HG03442 (cell line): Measurements from ENCODE around the gene SLC22A24.
"Not testable (repeated sequence)": the region's sequence is repeated elsewhere in the genome, so short reads cannot be mapped to it uniquely, and the experiment has no call there.

Experiments used
- ATAC-seq: cut with Tn5 transposase; IDR thresholded peaks from one replicate; pipeline ENCODE4 v1.9.1; 2021; ENCODE audit warnings: mild to moderate bottlenecking, moderate library complexity; ENCODE audit not compliant: unreplicated experiment

Gene SLC22A24, protein sequence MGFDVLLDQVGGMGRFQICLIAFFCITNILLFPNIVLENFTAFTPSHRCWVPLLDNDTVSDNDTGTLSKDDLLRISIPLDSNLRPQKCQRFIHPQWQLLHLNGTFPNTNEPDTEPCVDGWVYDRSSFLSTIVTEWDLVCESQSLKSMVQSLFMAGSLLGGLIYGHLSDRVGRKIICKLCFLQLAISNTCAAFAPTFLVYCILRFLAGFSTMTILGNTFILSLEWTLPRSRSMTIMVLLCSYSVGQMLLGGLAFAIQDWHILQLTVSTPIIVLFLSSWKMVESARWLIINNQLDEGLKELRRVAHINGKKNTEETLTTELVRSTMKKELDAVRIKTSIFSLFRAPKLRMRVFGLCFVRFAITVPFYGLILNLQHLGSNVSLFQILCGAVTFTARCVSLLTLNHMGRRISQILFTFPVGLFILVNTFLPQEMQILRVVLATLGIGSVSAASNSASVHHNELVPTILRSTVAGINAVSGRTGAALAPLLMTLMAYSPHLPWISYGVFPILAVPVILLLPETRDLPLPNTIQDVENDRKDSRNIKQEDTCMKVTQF

DNA sequence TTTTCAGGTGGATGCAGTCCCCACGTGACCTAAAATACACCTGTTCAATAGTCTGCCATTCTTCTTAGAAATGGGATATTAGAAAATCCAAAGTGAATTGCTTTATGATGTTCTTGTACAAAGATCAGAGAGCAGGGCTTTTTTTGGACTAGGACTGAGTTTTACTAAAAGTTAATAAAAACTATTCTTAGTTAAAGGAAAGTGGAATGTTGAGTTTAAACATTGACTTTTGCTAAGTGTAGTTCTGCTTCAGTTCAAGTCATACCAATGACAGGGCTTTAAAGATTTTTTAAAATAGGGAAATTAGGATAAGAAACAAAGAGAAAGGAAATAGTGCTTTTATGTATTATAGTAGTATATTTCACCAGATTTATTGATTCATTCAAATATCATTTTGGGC, at the start of gene SLC22A24:
Gene SLC22A24 (minus strand): TSS at position 101 of the 400 bp plus-strand sequence. CDS start 442 bp downstream, outside the sequence.
- no peak for ATAC-seq

DNA sequence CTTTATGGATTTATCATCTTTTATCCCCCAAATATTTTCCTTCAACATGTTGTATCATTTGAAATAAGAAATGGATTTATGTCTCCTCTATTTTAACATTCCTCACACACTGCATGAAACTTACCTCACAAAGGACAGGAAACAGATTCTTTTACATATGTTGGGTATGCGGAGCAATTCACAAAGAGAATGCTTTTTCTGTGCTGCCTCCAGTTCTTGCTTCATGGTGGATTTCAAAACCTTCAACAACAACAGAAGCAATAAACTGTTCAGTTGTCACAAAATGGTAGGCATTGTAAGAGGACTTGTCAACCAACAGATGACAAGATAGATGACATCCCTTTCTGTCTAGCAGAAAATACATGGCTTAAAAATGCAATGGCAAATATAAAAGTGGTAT, 36.5 kb upstream of the SLC22A24 start:
- no peak for ATAC-seq

DNA sequence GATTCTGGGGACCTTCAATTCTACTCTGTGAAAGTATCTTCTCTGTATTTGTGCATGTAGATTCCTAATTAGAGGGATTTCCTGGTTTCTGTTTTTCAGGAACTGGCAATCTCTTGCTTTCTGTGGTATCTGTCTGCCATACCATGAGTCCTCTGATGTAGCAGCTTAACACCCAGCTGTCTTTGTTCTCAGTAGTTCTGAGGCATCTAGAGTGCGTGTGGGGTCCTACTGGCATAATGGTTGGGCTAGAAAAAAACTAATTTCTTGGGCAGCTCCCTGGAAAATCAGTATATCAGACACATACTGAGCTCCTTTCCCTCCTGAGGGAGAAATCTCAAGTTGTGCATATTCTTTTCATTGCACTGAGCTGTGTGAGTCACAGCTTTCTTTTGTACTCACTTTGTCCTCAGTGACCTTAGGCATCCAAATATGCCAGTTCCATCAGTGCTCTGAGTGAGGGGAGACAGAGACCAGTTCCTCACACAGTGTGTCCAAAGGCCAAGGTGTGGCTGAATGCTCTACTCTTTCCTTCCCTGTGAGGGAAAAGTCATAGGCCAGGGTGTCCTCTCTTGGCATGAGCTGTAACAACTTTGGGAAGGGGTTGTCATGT, 35.5 kb upstream of the SLC22A24 start:
- ATAC-seq, result no peak

DNA sequence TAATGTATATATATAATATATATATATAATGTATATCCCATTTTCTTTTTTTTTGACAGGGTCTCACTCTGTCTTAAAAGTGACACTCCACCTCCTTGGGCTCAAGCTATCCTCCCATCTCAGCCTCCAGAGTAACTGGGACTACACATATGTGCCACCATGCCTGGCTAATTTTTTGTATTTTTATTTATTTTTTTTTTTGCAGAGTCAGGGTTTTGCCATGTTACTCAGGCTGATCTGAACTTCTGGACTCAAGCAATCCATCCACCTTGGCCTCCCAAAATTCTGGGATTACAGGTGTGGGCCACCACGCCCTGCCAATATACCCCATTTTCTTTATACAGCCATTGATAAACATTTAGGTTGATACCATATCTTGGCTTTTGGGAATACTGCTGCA, 33.9 kb upstream of the SLC22A24 start:
- no peak for ATAC-seq

DNA sequence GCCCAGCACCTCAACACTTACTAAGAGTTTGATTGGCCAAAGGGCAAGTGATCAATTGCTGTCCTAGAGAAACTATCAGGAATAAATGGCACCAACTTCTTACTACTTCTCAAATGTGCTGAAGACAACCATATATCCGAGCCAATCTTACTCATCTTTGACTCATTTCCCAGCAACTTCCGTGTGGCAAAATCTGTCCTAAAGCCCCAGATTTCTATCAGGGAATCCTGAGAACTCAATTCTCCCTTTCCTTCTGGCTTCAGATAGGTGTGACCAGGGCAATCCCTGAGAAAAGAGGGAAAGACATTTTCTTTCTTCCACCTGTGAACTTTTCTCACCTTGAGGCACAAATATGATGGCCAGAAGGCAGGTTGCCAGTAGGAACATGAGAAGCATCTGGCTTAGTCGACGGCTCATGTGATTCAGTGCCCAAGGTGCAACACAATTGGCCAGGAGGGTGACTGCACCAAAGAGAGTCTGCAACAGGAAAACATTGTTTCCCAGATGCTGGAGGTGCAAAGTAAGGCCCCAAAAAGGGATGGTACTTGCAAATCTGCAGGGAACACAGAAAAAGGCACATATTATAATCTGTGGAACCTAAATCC, 21.8 kb upstream of the SLC22A24 start:
- ATAC-seq, result no peak

DNA sequence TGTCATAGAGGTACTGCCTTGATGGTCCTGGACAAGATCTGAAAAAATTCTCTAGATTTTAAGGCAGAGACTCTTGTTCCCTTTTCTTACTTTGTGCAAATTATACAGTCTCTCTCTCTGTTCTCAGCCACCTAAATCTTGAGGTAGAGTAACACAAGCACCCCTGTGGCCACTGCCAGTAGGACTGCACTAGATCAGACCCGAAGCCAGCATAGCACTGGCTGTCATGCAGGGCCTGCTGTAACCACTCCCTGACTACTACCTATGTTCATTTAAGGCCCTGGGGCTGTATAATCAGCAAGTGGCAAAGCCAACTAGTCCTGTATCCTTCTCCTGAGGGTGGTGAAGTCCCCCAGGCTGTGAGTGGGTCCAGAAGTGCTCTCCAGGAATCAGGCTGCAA, 11.8 kb upstream of the SLC22A24 start:
- no peak for ATAC-seq

DNA sequence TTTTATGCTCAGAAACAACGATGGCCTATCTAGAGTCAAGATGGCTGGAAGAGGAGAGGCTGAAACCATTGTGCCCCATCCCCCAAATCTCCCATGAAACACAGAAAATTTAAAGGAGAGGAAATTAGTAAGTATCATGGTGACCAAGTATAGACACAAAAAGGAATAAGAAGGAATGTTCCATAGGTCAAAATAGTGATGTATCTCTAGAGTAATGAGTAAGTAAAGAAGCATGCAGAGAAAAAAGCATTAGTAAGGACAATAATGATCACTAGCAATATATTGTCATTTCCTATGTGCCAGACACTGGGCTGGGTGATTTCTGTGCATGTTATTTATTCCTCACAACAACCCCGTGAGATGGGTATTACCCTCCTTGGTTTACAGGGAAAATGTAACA, 2.6 kb upstream of the SLC22A24 start:
- no peak for ATAC-seq

DNA sequence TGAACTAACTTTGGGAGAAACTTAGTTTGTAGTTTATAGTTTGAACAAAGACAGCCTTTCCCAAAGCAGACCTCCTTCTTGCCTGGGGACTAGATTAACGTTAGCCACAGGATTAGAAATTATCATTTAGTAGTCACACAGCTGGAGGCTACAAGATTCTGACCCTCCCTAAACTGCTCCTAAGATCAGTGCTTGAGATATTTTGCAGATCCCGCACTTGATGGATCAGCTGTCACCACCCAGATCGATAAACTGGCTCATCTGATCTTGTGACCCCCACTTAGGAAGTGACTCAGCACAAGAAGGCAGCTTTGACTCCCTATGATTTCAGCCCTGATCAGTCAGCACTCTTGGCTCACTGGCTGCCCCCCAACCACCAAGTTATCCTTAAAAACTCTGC, 1.6 kb downstream of the SLC22A24 start:
- no peak for ATAC-seq

DNA sequence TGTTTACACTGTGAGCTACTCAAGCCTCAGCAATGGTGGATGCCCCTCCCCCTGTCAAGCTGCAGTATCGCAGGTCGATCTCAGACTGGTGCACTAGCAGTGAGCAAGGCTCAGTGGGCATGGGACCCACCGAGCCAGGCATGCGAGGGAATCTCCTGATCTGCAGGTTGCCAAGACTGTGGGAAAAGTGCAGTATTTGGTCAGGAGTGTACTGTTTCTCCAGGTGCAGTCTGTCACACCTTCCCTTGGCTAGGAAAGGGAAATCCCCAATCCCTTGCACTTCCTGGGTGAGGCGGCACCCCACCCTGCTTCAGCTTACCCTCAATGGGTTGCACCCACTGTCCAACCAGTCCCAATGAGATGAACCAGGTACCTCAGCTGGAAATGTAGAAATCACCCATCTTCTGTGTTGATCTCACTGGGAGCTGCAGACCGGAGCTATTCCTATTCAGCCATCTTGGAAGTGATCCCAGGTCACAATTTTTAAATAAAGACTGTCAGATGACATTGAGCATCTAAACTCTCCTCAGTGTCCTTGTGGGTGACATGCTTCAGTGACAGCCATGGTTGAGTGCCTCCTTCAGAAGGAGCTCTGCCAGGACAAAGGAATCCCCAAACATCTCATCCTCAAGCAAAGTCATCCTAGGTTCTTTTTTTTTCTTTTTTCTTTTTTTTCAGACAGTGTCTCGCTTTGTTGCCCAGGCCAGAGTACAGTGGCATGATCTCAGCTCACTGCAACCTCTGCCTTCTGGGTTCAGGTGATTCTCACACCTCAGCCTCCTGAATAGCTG, 10.8 kb downstream of the SLC22A24 start:
- ATAC-seq, result no peak

DNA sequence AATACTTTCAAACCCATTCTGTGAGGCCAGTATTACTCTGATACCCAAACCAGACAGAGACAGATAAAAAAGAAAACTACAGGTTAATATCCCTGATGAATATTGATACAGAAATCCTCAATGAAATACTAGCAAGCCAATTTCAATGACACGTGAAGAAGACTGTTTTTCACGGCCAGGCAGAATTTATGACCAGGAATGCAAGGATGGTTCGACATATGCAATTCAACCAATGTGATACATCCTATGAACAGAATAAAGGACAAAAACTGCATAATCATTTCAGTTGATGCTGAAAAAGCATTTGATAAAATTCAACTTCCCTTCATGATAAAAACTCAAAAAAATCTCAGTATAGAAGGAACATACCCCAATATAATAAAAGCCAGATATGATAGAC, 44.5 kb downstream of the SLC22A24 start:
- ATAC-seq, result no peak

DNA sequence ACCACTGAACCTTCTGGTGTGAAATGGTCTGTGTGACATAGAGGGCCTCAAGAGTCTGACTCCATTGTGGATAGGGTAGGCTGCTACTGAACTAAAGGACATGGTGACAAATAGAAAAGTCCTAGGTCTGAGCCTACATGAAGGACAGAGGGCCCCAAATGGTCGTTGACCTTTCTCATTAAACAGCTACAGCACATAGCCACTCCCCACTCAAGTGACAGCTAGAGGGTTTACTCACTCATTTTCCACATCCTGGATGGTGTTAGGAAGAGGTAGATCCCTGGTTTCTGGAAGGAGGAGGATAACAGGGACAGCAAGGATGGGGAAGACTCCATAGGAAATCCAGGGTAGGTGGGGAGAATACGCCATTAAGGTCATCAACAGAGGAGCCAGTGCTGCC, 63.3 kb downstream of the SLC22A24 start:
- no peak for ATAC-seq

DNA sequence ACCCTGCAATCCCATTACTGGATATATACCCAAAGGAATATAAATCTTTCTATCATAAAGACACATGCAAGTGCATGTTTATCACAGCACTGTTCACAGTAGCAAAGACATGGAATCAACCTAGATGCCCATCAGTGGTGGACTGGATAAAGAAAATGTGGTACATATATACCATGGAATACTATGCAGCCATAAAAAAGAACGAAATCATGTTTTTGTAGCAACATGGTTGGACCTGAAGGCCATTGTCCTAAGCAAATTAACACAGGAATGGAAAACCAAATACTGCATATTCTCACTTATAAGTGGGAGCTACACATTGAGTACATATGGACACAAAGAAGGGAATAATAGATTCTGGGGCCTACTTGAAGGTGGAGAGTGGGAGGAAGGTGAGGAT, 97.8 kb downstream of the SLC22A24 start:
- not testable (repeated sequence) for ATAC-seq

DNA sequence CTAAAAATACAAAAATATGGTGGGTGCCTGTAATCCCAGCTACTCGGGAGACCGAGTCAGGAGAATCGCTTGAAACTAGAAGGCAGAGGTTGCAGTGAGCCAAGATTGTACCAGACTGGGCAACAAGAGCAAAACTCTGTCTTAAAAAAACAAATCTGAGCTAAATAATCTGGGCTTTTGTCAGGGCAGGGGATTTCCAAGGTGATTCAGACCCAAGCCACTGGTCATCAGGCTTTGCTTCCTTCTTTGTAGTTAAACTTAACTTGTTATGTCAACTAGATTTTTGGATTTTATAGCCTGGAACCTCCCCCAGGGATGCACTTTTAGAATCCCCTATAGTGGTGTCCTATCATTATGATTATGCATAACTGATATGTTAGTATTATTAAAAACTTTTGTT, 101.4 kb downstream of the SLC22A24 start:
- ATAC-seq, result no peak

DNA sequence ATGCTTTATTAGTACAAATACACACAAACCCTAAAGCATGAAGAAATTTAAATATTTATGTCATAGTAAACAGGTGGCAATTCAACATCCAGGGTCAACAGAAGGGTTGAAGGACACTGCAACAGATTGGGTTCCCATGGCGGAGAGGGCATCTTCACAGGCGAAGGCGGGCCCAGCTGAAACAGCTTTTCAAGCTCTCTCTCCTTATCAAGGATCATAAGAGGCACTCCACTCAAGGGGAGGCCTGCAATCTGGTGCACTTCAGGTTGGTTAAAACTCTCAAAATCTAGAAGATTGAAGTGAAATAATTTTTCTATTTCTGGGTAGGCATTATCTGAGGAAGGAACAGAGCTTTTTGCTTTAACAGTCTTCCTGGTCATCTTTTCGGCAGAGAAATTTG, 111.6 kb downstream of the SLC22A24 start:
- ATAC-seq, result no peak
